Measurements from ENCODE around the gene DDX49.

DNA sequence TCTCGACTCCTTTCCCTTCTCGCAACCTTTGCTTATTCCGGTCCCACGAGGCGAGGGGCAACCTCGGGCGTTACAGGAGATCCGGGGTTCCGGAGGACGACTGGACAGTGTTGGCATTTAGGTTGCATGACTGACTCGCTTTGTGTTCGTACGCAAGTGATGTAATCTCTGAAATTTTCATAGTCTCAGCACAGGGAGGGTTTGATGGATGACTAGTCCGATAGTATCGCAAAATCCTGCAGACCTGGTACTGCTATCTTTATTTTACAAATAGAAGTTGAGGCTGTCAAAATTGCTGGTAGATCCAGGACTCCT lies 342 bp downstream of the DDX49 start:
- TF ChIP-seq, protein P1, sequence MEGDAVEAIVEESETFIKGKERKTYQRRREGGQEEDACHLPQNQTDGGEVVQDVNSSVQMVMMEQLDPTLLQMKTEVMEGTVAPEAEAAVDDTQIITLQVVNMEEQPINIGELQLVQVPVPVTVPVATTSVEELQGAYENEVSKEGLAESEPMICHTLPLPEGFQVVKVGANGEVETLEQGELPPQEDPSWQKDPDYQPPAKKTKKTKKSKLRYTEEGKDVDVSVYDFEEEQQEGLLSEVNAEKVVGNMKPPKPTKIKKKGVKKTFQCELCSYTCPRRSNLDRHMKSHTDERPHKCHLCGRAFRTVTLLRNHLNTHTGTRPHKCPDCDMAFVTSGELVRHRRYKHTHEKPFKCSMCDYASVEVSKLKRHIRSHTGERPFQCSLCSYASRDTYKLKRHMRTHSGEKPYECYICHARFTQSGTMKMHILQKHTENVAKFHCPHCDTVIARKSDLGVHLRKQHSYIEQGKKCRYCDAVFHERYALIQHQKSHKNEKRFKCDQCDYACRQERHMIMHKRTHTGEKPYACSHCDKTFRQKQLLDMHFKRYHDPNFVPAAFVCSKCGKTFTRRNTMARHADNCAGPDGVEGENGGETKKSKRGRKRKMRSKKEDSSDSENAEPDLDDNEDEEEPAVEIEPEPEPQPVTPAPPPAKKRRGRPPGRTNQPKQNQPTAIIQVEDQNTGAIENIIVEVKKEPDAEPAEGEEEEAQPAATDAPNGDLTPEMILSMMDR (IDR thresholded peaks at IDR 0.05; ENCODE audit: poor library complexity), result no peak
- no peak for TF ChIP-seq EZH2 (IDR thresholded peaks at IDR 0.05; ENCODE audit: borderline replicate concordance)
